Measurements from ENCODE around the gene M1AP.

Gene M1AP

DNA sequence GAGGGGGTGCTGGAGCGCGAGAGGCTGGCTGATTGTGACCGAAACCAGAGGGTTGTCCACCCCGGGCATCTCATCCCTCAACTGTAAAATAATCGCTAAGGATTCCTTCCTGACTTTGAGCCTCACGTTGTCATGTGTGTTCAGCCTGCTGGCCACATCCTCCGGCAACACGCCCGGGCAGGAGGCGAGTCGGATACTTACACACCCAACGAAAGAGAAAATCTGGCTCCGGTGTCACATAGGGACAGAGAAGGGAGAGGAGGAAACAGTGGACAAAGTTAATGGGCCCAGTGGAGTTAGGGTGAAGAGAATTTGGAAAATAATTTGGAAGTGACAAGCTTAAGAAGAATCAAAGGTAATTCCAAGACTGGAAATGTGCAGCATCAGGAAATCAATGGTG is 131.5 kb downstream of the M1AP start:
- no peak for TF ChIP-seq CTCF (IDR thresholded peaks at IDR 0.05; ENCODE audit: low read depth, low read length, missing control alignments)
- no peak for DNase-seq (ENCODE audit: low read depth)
- H3K4me3 ChIP-seq (ENCODE audit: low read depth, low read length), result no peak overlapping the region; the same call in 1 of the 2 replicates

- peak; percentile 30 for DNase-seq (ENCODE audit: low read depth)
- peak overlapping the region; percentile 37 for H3K4me3 ChIP-seq (ENCODE audit: low read depth, low read length)
- TF ChIP-seq CTCF (IDR thresholded peaks at IDR 0.05; ENCODE audit: low read depth, low read length, missing control alignments), result no peak
Measured at GRCh38 chr2:74515981-74516633, 132.0 kb downstream of the M1AP start.

- DNase-seq (ENCODE audit: low read depth), result no peak
- H3K4me3 ChIP-seq (ENCODE audit: low read depth, low read length), result peak overlapping the region; percentile 37
- no peak for TF ChIP-seq CTCF (IDR thresholded peaks at IDR 0.05; ENCODE audit: low read depth, low read length, missing control alignments)
Measured at GRCh38 chr2:74515271-74515980, 132.7 kb downstream of the M1AP start.

GRCh38 chr2:74514368-74515270 is 133.5 kb downstream of the M1AP start, which contains the start of gene TLX2:
Gene TLX2 (plus strand): TSS chr2:74514450. CDS start chr2:74514807, 357 bp downstream.
- no peak for DNase-seq (ENCODE audit: low read depth)
- no peak for TF ChIP-seq CTCF (IDR thresholded peaks at IDR 0.05; ENCODE audit: low read depth, low read length, missing control alignments)
- no peak within 1 kb of the TSS; the same call in 1 of the 2 replicates for H3K4me3 ChIP-seq (ENCODE audit: low read depth, low read length)

DNA sequence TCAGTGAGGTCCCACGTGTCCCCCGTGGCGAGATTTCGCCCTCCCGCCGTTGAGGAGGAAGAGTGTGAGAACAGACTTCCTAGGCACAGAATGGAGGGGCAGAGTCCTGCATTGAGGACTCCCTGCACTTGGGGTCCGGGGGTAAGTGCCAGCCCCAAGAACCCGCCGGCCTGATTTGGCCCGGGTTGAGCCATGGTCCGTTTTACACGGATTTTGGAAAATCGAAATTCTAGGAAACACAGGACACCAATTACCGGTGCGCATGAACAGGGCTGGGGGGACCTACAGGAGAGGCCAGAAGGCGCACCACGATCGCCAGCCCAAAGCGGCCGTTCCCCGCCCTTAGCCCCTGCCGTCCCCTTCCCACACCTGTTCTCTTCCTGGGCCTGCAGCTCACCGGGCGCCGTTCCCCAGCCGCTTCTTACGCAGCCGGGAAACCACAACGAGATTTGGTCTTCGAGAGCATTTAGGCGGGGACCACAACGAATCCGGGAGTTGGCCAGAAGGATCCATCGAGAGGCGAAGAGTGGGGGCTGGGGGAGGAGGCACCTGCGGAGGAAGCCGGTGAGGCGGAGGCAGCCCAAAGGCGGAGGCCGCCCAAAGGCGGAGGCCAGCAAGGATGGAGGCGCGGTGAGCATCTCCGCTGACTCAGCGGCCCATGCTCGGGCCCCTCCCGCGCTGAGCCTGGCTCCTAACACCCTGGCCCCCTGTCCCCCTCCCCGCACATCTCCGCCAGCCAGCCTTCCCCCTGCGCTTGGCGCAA is 134.3 kb downstream of the M1AP start:
- TF ChIP-seq CTCF (IDR thresholded peaks at IDR 0.05; ENCODE audit: low read depth, low read length, missing control alignments), result no peak
- DNase-seq (ENCODE audit: low read depth), result no peak
- no peak overlapping the region for H3K4me3 ChIP-seq (ENCODE audit: low read depth, low read length)

Measured in GM12864 (cell line).